Transverse colon (tissue), 4 donors: ENCODE data around the gene AHR. TPM values are rescaled to one million over a fixed set of nuclear protein-coding genes. Genes with fewer than 3 reads are reported as not detected.

Experiments
- DNase-seq: peaks from one replicate; pipeline ENCODE4 v3.0.0-alpha.2; 2019
- H3K27ac ChIP-seq, 4 donors: fragments of 200-600 bp; sonication (generic); 2 replicates each; pipeline ENCODE4 v1.5.1; 2016 to 2018; ENCODE audit warnings: inconsistent platforms in 4 of 4
- H3K27me3 ChIP-seq: fragments of 200-600 bp; sonication (generic); 2 replicates; pipeline ENCODE4 v1.5.1; 2017; ENCODE audit warnings: inconsistent platforms
- H3K36me3 ChIP-seq, 4 donors: fragments of 200-600 bp; sonication (generic); 2 replicates each; pipeline ENCODE4 v1.5.1; 2017 to 2019; ENCODE audit warnings: inconsistent platforms in 4 of 4
- H3K4me1 ChIP-seq, 4 donors: fragments of 200-600 bp; sonication (generic); 2 replicates each; pipeline ENCODE4 v1.5.1; 2017 to 2020; ENCODE audit warnings: inconsistent platforms in 4 of 4
- H3K4me3 ChIP-seq, 4 donors: fragments of 200-600 bp; sonication (generic); 1 replicate in 1 of 4; 2 replicates in 3 of 4; pipeline versions ENCODE4 v1.5.1 to v1.6.1; 2017 to 2019; ENCODE audit warnings: inconsistent platforms in 4 of 4
- H3K9me3 ChIP-seq, 2 donors: fragments of 200-600 bp; sonication (generic); 2 replicates each; pipeline ENCODE4 v1.5.1; 2017 to 2019; ENCODE audit warnings: inconsistent platforms in 2 of 2
- CTCF ChIP-seq, 5 experiments: fragments of 200-600 bp in 3 of 5; fragments of 450-650 bp in 2 of 5; sonication (generic) in 3 of 5; IDR thresholded peaks; 1 replicate in 2 of 5; 2 replicates in 3 of 5; pipeline ENCODE4 v1.5.1; 2016 to 2017; ENCODE audit warnings: antibody characterized with exemption in 5 of 5, inconsistent platforms in 3 of 5, mild to moderate bottlenecking in 2 of 5, moderate library complexity in 1 of 5
- EP300 ChIP-seq: sonication (generic); formaldehyde crosslinking; IDR thresholded peaks from one replicate; pipeline ENCODE4 v1.6.1; 2017; ENCODE audit warnings: antibody characterized with exemption, low read depth
- POLR2A ChIP-seq: fragments of 450-650 bp; IDR thresholded peaks from one replicate; pipeline ENCODE4 v1.6.1; 2016; ENCODE audit warnings: antibody characterized with exemption, mild to moderate bottlenecking, moderate library complexity
- POLR2AphosphoS5 ChIP-seq, 3 donors: sonication (generic); formaldehyde crosslinking; IDR thresholded peaks; one replicate each; pipeline ENCODE4 v1.6.1; 2016; ENCODE audit warnings: antibody characterized with exemption in 3 of 3
- WGBS, 2 donors: methylation state at CpG; one replicate each; pipeline ENCODE4 v1.1.5; 2018; ENCODE audit warnings: low coverage in 1 of 2; 5-methylcytosine and 5-hydroxymethylcytosine counted together
- in situ Hi-C, 4 donors: fragments of 200-750 bp; cut with MboI; loops; one replicate each; pipeline versions ENCODE4 v1.15.0 to v1.15.1; 2017; ENCODE audit warnings: low sequenced_read_pairs in 3 of 4, low pct_ligation_motif_present in 1 of 4, low pct_unique_long_range_greater_than_20kb in 1 of 4
- intact Hi-C: fragments of 100-400 bp; cut with DNase I; formaldehyde crosslinking; loops from one replicate; pipeline ENCODE4 v1.15.1; 2023; ENCODE audit warnings: low total_unique reads
- total RNA-seq, 4 donors: library from RNA; depleted of rRNA; stranded (reverse); fragments of >200 nt; gene quantifications; one replicate each; pipeline ENCODE4 v1.1.0, GENCODE V29; 2016

AHR gene
- total RNA-seq, 4 donors from 2014 or later = 18.1 to 54.6 (median 43.7) TPM

- DNase-seq = no peak
- no peaks in the 10 kb centered on the region for H3K4me1 ChIP-seq
- H3K27ac ChIP-seq = no peak overlapping the region
- no peaks in the 10 kb centered on the region for H3K36me3 ChIP-seq
- no peak overlapping the region for H3K4me3 ChIP-seq
- 68 to 92% methylated on average over 2 to 23 of the region's 23 CpGs for WGBS, 2 donors
- no peaks in the 10 kb centered on the region for H3K27me3 ChIP-seq
- no peaks in the 10 kb centered on the region for H3K9me3 ChIP-seq
- in situ Hi-C loops = no loop called here
- no peak for TF ChIP-seq POLR2A
- no peak for TF ChIP-seq CTCF (IDR thresholded peaks at IDR 0.05)
- no peak for TF ChIP-seq POLR2AphosphoS5 (IDR thresholded peaks at IDR 0.05)
- no peak for TF ChIP-seq EP300
- intact Hi-C loops = no loop called here
Observed at GRCh38 chr7:17362439-17363105, 64.1 kb downstream of the AHR start.

GRCh38 chr7:17364671-17365070, 66.2 kb downstream of the AHR start:
- intact Hi-C loops = no loop called here
- WGBS, 2 donors = 79 to 92% methylated on average over 2 of the region's 2 CpGs

GRCh38 chr7:17365775-17366174, 67.3 kb downstream of the AHR start:
- no peak overlapping the region for H3K27ac ChIP-seq
- no peaks in the 10 kb centered on the region for H3K9me3 ChIP-seq
- H3K4me1 ChIP-seq = peaks cover 0 to 10% (median 2%) of the 10 kb centered on the region in 4 donors
- H3K36me3 ChIP-seq = no peaks in the 10 kb centered on the region
- H3K4me3 ChIP-seq = no peak overlapping the region
- WGBS, 2 donors = 93 to 100% methylated on average over 1 of the region's 1 CpG
- intact Hi-C loops = no loop called here
- H3K27me3 ChIP-seq = no peaks in the 10 kb centered on the region
- in situ Hi-C loops = no loop called here
- no peak for TF ChIP-seq CTCF (IDR thresholded peaks at IDR 0.05)
- no peak for TF ChIP-seq POLR2AphosphoS5 (IDR thresholded peaks at IDR 0.05)
- no peak for TF ChIP-seq EP300
- no peak for TF ChIP-seq POLR2A
- no peak for DNase-seq

More at GRCh38 chr7:17364671-17365070, 66.2 kb downstream of the AHR start:
- Histone ChIP-seq H3K4me3 (no peak overlapping the region), H3K27me3 (no peaks in the 10 kb centered on the region), H3K36me3 (no peaks in the 10 kb centered on the region), H3K27ac (no peak overlapping the region), H3K4me1 (peaks cover 0 to under 1% (median 0%) of the 10 kb centered on the region in 4 donors), H3K9me3 (no peaks in the 10 kb centered on the region)
- in situ Hi-C loops = no loop called here
- TF ChIP-seq POLR2AphosphoS5 (IDR thresholded peaks at IDR 0.05) = no peak
- no peak for TF ChIP-seq CTCF (IDR thresholded peaks at IDR 0.05)
- TF ChIP-seq POLR2A = no peak
- no peak for DNase-seq

GRCh38 chr7:17367502-17367901, 69.0 kb downstream of the AHR start:
- H3K4me3 ChIP-seq = no peak overlapping the region
- H3K27me3 ChIP-seq = no peaks in the 10 kb centered on the region
- in situ Hi-C loops (no loop called here), intact Hi-C loops (no loop called here)
- 80 to 93% methylated on average over 1 to 2 of the region's 2 CpGs for WGBS, 2 donors
- H3K9me3 ChIP-seq = no peaks in the 10 kb centered on the region
- no peak for DNase-seq
- H3K36me3 ChIP-seq = no peaks in the 10 kb centered on the region
- H3K4me1 ChIP-seq = peaks cover 0 to 17% (median 13%) of the 10 kb centered on the region in 4 donors
- no peak for TF ChIP-seq CTCF (IDR thresholded peaks at IDR 0.05)
- TF ChIP-seq POLR2AphosphoS5 (IDR thresholded peaks at IDR 0.05) = no peak
- TF ChIP-seq POLR2A = no peak
- no peak for TF ChIP-seq EP300
- no peak overlapping the region for H3K27ac ChIP-seq
